DOHH2 (cell line): Measurements from ENCODE around the gene POFUT1.
"Not testable (repeated sequence)": the region's sequence is repeated elsewhere in the genome, so short reads cannot be mapped to it uniquely, and the experiment has no call there.

Experiments
- H3F3A ChIP-seq: fragments of 200-600 bp; sonication (generic), shearing (Covaris generic); 2 replicates; pipeline ENCODE4 v1.6.0; 2016; ENCODE audit warnings: antibody characterized with exemption, mild to moderate bottlenecking; ENCODE audit not compliant: control insufficient read depth, insufficient read depth
- H3K27ac ChIP-seq: fragments of 200-600 bp; sonication (generic); 2 replicates; pipeline ENCODE4 v1.5.1; 2014; ENCODE audit warnings: low read depth, mild to moderate bottlenecking, low read length, moderate library complexity
- H3K27me3 ChIP-seq: fragments of 200-600 bp; sonication (generic); 2 replicates; pipeline ENCODE4 v1.6.1; 2014; ENCODE audit warnings: mild to moderate bottlenecking, low read length, mixed read lengths; ENCODE audit not compliant: control insufficient read depth
- H3K36me3 ChIP-seq: fragments of 200-600 bp; sonication (generic); 2 replicates; pipeline ENCODE4 v1.6.1; 2014; ENCODE audit warnings: mild to moderate bottlenecking, low read length, moderate library complexity, mixed read lengths; ENCODE audit not compliant: control insufficient read depth
- H3K4me1 ChIP-seq: fragments of 200-600 bp; sonication (generic); 2 replicates; pipeline ENCODE4 v1.6.1; 2014; ENCODE audit warnings: mild to moderate bottlenecking, low read length, mixed read lengths; ENCODE audit not compliant: control insufficient read depth
- H3K4me2 ChIP-seq: fragments of 200-600 bp; sonication (generic); 2 replicates; pipeline ENCODE4 v1.6.0; 2014; ENCODE audit warnings: mild to moderate bottlenecking, low read length, moderate library complexity
- H3K4me3 ChIP-seq: fragments of 200-600 bp; sonication (generic); 2 replicates; pipeline ENCODE4 v1.5.1; 2014; ENCODE audit warnings: mild to moderate bottlenecking, low read length, mixed read lengths
- H3K79me2 ChIP-seq: fragments of 200-600 bp; sonication (generic); 2 replicates; pipeline ENCODE4 v1.6.1; 2014; ENCODE audit warnings: mild to moderate bottlenecking, low read length, mixed read lengths; ENCODE audit not compliant: control insufficient read depth
- H3K9me2 ChIP-seq: fragments of 200-600 bp; sonication (generic); replicated peaks from 2 replicates; pipeline ENCODE4 v1.6.1; 2014; ENCODE audit warnings: mild to moderate bottlenecking, low read length, mixed read lengths; ENCODE audit not compliant: control insufficient read depth
- H3K9me3 ChIP-seq: fragments of 200-600 bp; sonication (generic); 2 replicates; pipeline ENCODE4 v1.6.1; 2014; ENCODE audit warnings: antibody characterized with exemption, low read length, mixed read lengths; ENCODE audit not compliant: control insufficient read depth, insufficient read depth
- H4K20me1 ChIP-seq: fragments of 200-600 bp; sonication (generic); 2 replicates; pipeline ENCODE4 v1.6.0; 2014; ENCODE audit warnings: low read depth, mild to moderate bottlenecking, antibody characterized with exemption, low read length, moderate library complexity; ENCODE audit not compliant: control insufficient read depth, insufficient read depth
- EZH2phosphoT487 ChIP-seq: fragments of 200-600 bp; sonication (generic); IDR thresholded peaks from 2 replicates; pipeline ENCODE4 v1.6.1; 2017; ENCODE audit warnings: borderline replicate concordance, mild to moderate bottlenecking, antibody characterized with exemption, low read length, moderate library complexity, mixed read lengths
- TF ChIP-seq, protein P1 (sequence below): fragments of 200-600 bp; sonication (generic); IDR thresholded peaks from one replicate; pipeline ENCODE4 v1.5.1; 2014; ENCODE audit warnings: antibody characterized with exemption, mild to moderate bottlenecking, low read depth, low read length; ENCODE audit not compliant: poor library complexity, severe bottlenecking

Gene POFUT1

DNA sequence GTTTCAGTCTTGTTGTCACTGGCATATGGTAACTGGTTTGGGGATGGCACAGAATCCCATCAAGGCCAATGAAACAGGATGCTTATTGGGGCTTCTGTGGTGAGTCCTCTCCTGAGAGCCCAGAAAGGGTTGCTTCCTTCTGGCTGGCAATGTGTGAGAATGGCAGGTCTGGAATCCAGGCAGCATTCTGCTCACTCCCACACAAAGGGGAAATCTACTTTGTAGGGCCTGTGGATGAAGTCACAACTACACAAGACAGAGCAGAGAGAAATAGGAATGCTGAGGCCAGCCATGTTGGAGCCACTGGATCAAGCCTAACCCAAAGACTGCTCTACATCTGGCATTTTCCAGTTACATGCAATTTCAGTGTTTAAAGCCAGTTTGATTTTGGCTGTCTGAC is 15.8 kb upstream of the POFUT1 start:
- no peaks in the 10 kb centered on the region for H3K9me3 ChIP-seq
- peaks cover 5% of the 10 kb centered on the region; the same call in 1 of the 2 replicates for H3F3A ChIP-seq
- H3K4me3 ChIP-seq, result no peak overlapping the region
- peaks cover 5% of the 10 kb centered on the region for H3K4me1 ChIP-seq
- peaks cover 9% of the 10 kb centered on the region for H3K27me3 ChIP-seq
- no peak overlapping the region for H3K27ac ChIP-seq
- peaks cover 44% of the 10 kb centered on the region for H3K36me3 ChIP-seq
- TF ChIP-seq, protein P1, sequence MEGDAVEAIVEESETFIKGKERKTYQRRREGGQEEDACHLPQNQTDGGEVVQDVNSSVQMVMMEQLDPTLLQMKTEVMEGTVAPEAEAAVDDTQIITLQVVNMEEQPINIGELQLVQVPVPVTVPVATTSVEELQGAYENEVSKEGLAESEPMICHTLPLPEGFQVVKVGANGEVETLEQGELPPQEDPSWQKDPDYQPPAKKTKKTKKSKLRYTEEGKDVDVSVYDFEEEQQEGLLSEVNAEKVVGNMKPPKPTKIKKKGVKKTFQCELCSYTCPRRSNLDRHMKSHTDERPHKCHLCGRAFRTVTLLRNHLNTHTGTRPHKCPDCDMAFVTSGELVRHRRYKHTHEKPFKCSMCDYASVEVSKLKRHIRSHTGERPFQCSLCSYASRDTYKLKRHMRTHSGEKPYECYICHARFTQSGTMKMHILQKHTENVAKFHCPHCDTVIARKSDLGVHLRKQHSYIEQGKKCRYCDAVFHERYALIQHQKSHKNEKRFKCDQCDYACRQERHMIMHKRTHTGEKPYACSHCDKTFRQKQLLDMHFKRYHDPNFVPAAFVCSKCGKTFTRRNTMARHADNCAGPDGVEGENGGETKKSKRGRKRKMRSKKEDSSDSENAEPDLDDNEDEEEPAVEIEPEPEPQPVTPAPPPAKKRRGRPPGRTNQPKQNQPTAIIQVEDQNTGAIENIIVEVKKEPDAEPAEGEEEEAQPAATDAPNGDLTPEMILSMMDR, result no peak
- TF ChIP-seq EZH2phosphoT487, result no peak
- peaks cover 5% of the 10 kb centered on the region for H4K20me1 ChIP-seq
- H3K9me2 ChIP-seq, result no peaks in the 10 kb centered on the region
- H3K4me2 ChIP-seq, result no peak overlapping the region
- H3K79me2 ChIP-seq, result no peaks in the 10 kb centered on the region; the same call in none of the 2 replicates

DNA sequence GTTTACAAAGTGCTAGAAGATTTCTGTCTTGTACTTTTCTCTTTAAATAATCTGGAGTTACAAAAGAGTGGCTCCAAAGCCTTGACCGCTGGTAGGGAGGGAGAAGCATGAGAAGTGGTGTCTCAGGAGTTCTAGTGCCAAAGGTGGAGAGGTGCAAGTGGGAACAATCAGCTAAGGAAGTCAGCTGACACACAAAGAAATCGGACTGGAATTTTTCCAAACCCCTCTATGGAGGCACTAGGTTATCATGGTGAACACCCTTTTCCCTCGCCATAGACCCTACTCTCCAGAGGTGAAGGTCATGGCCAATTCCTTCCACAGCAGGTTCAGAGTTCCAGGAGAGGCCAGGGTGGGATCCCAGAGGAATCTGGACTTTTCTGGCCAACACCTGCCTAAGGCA is 15.0 kb upstream of the POFUT1 start:
- Histone ChIP-seq H3K9me2 (no peaks in the 10 kb centered on the region), H3K4me2 (no peak overlapping the region), H3K4me1 (peaks cover 5% of the 10 kb centered on the region), H3K4me3 (no peak overlapping the region), H4K20me1 (peaks cover 5% of the 10 kb centered on the region), H3K27me3 (peaks cover 9% of the 10 kb centered on the region), H3F3A (peaks cover 5% of the 10 kb centered on the region; the same call in 1 of the 2 replicates), H3K27ac (no peak overlapping the region), H3K79me2 (peaks cover 8% of the 10 kb centered on the region), H3K9me3 (no peaks in the 10 kb centered on the region), H3K36me3 (peaks cover 52% of the 10 kb centered on the region)
- TF ChIP-seq, protein P1, result no peak
- TF ChIP-seq EZH2phosphoT487, result no peak

DNA sequence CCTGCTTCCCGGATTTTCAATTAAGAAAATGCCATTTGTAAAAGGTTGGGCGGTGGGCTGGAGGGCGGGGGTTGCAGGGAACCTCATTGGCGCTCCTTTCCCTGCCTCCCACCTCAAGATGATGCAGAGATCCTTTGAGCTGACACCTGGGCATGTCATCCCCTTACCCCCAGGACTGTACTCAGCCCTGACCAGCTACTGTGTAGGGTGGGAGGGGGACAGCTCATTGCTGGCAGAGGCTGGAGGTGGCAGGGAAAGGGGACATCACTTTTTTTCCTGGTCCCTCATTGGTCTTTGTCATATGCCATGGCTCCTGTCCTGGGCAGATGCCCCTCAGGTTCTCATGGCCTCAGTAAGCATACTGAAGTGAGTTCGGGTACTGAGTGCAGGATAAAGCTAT is 14.3 kb upstream of the POFUT1 start:
- not testable (repeated sequence) for H3K9me2 ChIP-seq, H3K27ac ChIP-seq, H3K9me3 ChIP-seq, H3K27me3 ChIP-seq, H3K4me1 ChIP-seq, H3K4me2 ChIP-seq, H3K4me3 ChIP-seq, H3F3A ChIP-seq, H4K20me1 ChIP-seq
- Histone ChIP-seq H3K79me2 (peaks cover 12% of the 10 kb centered on the region), H3K36me3 (peaks cover 57% of the 10 kb centered on the region)

DNA sequence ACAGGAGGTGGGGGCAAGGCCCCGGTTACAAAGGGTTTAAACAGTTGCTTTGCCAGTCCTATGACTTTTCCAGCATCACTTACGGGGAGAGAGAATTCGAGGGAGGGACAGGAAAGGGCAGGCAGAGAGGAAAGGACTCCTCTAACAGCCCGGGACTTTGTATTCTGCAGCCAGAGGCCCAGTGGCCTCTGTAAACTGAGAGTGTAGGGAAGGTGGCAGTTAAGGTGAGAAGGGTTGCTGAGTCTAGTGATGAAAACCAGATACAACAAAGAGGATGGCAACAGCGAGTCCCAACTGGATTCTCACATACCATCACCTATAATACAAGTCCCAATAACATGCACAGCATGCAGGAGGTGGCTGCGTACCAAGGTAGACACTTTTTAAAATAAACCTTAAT is 13.7 kb upstream of the POFUT1 start:
- no peak overlapping the region for H3K27ac ChIP-seq
- H3K9me3 ChIP-seq, result no peaks in the 10 kb centered on the region
- peaks cover 5% of the 10 kb centered on the region; the same call in 1 of the 2 replicates for H3F3A ChIP-seq
- H3K36me3 ChIP-seq, result peaks cover 63% of the 10 kb centered on the region
- H3K4me2 ChIP-seq, result no peak overlapping the region
- no peak overlapping the region for H3K4me3 ChIP-seq
- no peak for TF ChIP-seq EZH2phosphoT487
- TF ChIP-seq, protein P1, result no peak
- H3K79me2 ChIP-seq, result peaks cover 19% of the 10 kb centered on the region
- peaks cover 9% of the 10 kb centered on the region for H3K27me3 ChIP-seq
- peaks cover 5% of the 10 kb centered on the region for H3K4me1 ChIP-seq
- H3K9me2 ChIP-seq, result no peaks in the 10 kb centered on the region
- H4K20me1 ChIP-seq, result peaks cover 5% of the 10 kb centered on the region
